Testis (tissue), 2 donors: ENCODE results near the gene KRTAP3-2.

ENCODE experiments used
- CTCF ChIP-seq, 3 experiments: fragments of 450-650 bp in 2 of 3; fragments of 200-600 bp in 1 of 3; sonication (generic) in 1 of 3; IDR thresholded peaks; one replicate each; pipeline ENCODE4 v1.5.1; 2016 to 2019; ENCODE audit warnings: antibody characterized with exemption in 3 of 3, mild to moderate bottlenecking in 2 of 3, moderate library complexity in 1 of 3
- POLR2A ChIP-seq: fragments of 450-650 bp; IDR thresholded peaks from one replicate; pipeline ENCODE4 v1.6.1; 2017; ENCODE audit warnings: antibody characterized with exemption, mild to moderate bottlenecking, moderate library complexity

GRCh38 chr17:41013606-41014005 lies 13.9 kb upstream of the KRTAP3-2 start:
- TF ChIP-seq CTCF (IDR thresholded peaks at IDR 0.05) (no peak), POLR2A (no peak)
